Fibroblast of lung (primary cell): ENCODE results near the gene COL2A1. TPM values are rescaled to one million over a fixed set of nuclear protein-coding genes. Genes with fewer than 3 reads are reported as not detected.

Experiments
- DNase-seq, 2 donors: peaks; one replicate each; pipeline versions ENCODE4 v3.0.0 to v3.0.0-alpha.2; 2010; ENCODE audit warnings: low read depth in 2 of 2
- H2AFZ ChIP-seq: 2 replicates; pipeline ENCODE4 v1.5.1; 2012; ENCODE audit warnings: low read length, control low read depth, inconsistent platforms
- H3K27ac ChIP-seq: 2 replicates; pipeline ENCODE4 v1.5.1; 2011; ENCODE audit warnings: low read length, control low read depth; ENCODE audit not compliant: insufficient read depth
- H3K27me3 ChIP-seq: 2 replicates; pipeline ENCODE4 v1.5.1; 2011; ENCODE audit warnings: mild to moderate bottlenecking, low read length; ENCODE audit not compliant: control insufficient read depth, insufficient read depth
- H3K36me3 ChIP-seq: 2 replicates; pipeline ENCODE4 v1.5.1; 2011; ENCODE audit warnings: low read length; ENCODE audit not compliant: control insufficient read depth, insufficient read depth
- H3K4me1 ChIP-seq: 2 replicates; pipeline ENCODE4 v1.5.1; 2011; ENCODE audit warnings: low read length; ENCODE audit not compliant: control insufficient read depth, insufficient read depth; ENCODE audit errors: extremely low read depth
- H3K4me2 ChIP-seq: 2 replicates; pipeline ENCODE4 v1.5.1; 2011; ENCODE audit warnings: low read length, control low read depth; ENCODE audit not compliant: insufficient read depth; ENCODE audit errors: extremely low read depth
- H3K4me3 ChIP-seq, 4 experiments: fragments of 200-600 bp in 1 of 4; sonication (generic) in 1 of 4; replicated peaks in 1 of 4; 2 replicates each; pipeline ENCODE4 v1.5.1; 2011 to 2016; ENCODE audit warnings: low read length in 4 of 4, low read depth in 3 of 4, mild to moderate bottlenecking in 3 of 4, control low read depth in 2 of 4, inconsistent platforms in 1 of 4, mixed read lengths in 1 of 4; ENCODE audit not compliant: insufficient read depth in 1 of 4; ENCODE audit errors: control extremely low read depth in 1 of 4
- H3K79me2 ChIP-seq: 2 replicates; pipeline ENCODE4 v1.5.1; 2012; ENCODE audit warnings: mild to moderate bottlenecking, low read length, inconsistent platforms; ENCODE audit not compliant: control insufficient read depth, insufficient read depth
- H3K9ac ChIP-seq: 2 replicates; pipeline ENCODE4 v1.5.1; 2011; ENCODE audit warnings: mild to moderate bottlenecking, low read length, control low read depth; ENCODE audit not compliant: insufficient read depth
- H3K9me3 ChIP-seq: 2 replicates; pipeline ENCODE4 v1.5.1; 2012; ENCODE audit warnings: low read depth, low read length; ENCODE audit not compliant: control insufficient read depth, insufficient read depth
- H4K20me1 ChIP-seq: 2 replicates; pipeline ENCODE4 v1.5.1; 2011; ENCODE audit warnings: low read length; ENCODE audit not compliant: control insufficient read depth, insufficient read depth; ENCODE audit errors: extremely low read depth
- EZH2 ChIP-seq: IDR thresholded peaks from 2 replicates; pipeline ENCODE4 v1.5.1; 2012; ENCODE audit warnings: low read length, control low read depth, mild to moderate bottlenecking; ENCODE audit errors: missing control alignments
- polyA plus RNA-seq, 2 donors: library from polyadenylated mRNA; depleted of rRNA in 1 of 2; stranded (reverse) in 1 of 2; unstranded in 1 of 2; fragments of >200 nt; gene quantifications; 2 replicates each; pipeline ENCODE4 v1.2.1, GENCODE V29; 2011 to 2012; ENCODE audit warnings: missing spikeins in 1 of 2
- total RNA-seq: library from RNA; depleted of rRNA; stranded (reverse); fragments of >200 nt; gene quantifications from 2 replicates; pipeline ENCODE4 v1.2.1, GENCODE V29; 2014
- TF ChIP-seq, protein P1 (sequence below), 2 donors: IDR thresholded peaks in 1 of 2; conservative IDR thresholded peaks in 1 of 2; 1 replicate in 1 of 2; 2 replicates in 1 of 2; pipeline ENCODE4 v1.5.1; 2011 to 2012; ENCODE audit warnings: low read length in 2 of 2, control low read depth in 1 of 2, inconsistent platforms in 1 of 2, low read depth in 1 of 2, mild to moderate bottlenecking in 1 of 2

The COL2A1 gene
- total and polyA plus RNA-seq, 2 donors (not counting 1 experiment from before 2014, with no cell fraction given) = not detected

DNA sequence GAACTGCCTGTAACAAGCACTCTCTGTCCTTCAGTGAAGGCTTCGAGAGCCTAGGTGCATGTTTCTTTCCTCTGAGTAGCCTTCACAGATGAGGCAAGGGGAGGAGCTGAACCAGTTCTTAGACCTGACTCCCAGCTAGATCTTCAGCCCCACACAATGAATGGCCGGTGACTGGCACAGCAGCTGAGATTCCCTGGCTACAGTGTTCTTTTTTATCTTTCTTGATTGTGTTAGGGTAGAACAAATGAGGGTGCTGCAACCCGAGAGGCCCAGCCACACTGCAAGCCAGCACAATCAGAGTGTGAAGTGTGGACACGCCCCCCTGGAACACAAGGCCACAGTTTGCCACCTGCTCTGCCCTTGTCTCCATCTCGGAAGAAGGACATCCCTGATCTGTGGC lies 19.1 kb upstream of the COL2A1 start:
- no peak overlapping the region for H2AFZ ChIP-seq

DNA sequence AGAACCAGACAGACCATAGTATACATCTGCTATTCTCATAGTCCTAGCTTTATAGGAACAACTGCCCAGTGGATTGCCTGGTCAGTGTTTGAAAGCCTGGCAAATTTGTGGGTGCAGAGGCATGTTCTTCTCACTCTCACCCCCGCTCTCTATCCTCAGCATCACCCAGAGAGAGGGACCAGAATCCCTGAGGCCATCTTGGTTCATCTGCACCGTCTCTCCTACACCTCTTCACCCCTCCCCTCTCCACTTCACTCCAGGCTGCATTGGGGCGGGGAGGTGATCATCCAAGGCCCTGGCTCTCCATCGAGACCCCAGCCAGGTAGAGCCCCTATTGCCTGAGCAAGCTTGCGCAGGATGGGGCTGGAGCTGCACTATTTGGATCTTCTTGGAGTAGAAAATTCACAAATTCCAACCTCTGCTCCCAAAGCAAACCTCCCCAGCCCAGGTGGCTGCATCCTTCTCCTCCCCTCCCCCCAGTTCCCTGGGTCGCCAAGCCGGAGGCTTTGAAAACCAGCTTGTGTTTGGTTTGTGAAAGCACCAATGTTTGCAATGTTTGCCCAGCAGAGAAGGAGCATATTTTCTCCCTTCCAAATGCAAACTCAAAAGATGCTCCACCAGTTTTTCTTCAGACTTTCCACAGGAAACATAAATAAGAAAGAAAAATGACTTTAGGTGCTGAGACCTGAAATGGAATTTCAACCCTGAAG lies 18.6 kb upstream of the COL2A1 start:
- Histone ChIP-seq H2AFZ (no peak overlapping the region), H3K4me1 (no peaks in the 10 kb centered on the region), H3K4me2 (no peak overlapping the region), H3K27ac (no peak overlapping the region), H3K9me3 (no peaks in the 10 kb centered on the region), H3K79me2 (no peaks in the 10 kb centered on the region), H4K20me1 (no peaks in the 10 kb centered on the region), H3K27me3 (peaks cover 14% of the 10 kb centered on the region), H3K36me3 (no peaks in the 10 kb centered on the region), H3K4me3 (no peak overlapping the region), H3K9ac (no peak overlapping the region)
- DNase-seq = no peak
- TF ChIP-seq, protein P1, sequence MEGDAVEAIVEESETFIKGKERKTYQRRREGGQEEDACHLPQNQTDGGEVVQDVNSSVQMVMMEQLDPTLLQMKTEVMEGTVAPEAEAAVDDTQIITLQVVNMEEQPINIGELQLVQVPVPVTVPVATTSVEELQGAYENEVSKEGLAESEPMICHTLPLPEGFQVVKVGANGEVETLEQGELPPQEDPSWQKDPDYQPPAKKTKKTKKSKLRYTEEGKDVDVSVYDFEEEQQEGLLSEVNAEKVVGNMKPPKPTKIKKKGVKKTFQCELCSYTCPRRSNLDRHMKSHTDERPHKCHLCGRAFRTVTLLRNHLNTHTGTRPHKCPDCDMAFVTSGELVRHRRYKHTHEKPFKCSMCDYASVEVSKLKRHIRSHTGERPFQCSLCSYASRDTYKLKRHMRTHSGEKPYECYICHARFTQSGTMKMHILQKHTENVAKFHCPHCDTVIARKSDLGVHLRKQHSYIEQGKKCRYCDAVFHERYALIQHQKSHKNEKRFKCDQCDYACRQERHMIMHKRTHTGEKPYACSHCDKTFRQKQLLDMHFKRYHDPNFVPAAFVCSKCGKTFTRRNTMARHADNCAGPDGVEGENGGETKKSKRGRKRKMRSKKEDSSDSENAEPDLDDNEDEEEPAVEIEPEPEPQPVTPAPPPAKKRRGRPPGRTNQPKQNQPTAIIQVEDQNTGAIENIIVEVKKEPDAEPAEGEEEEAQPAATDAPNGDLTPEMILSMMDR (conservative IDR thresholded peaks at IDR 0.05 in 1 of 2, IDR thresholded peaks at IDR 0.05 in 1 of 2; ENCODE audit: low read depth in 1 of 2, low read length in 2 of 2) = no peak
- no peak for TF ChIP-seq EZH2

More for the DNA sequence above, 19.1 kb upstream of the COL2A1 start:
- H3K27me3 ChIP-seq = peaks cover 12% of the 10 kb centered on the region
- no peaks in the 10 kb centered on the region for H3K9me3 ChIP-seq
- H3K4me3 ChIP-seq = no peak overlapping the region
- DNase-seq = no peak
- TF ChIP-seq, protein P1 (conservative IDR thresholded peaks at IDR 0.05 in 1 of 2, IDR thresholded peaks at IDR 0.05 in 1 of 2; ENCODE audit: low read depth in 1 of 2, low read length in 2 of 2) = no peak
- TF ChIP-seq EZH2 = no peak
- no peak overlapping the region for H3K4me2 ChIP-seq
- no peaks in the 10 kb centered on the region for H3K4me1 ChIP-seq
- no peaks in the 10 kb centered on the region for H3K36me3 ChIP-seq
- H3K27ac ChIP-seq = no peak overlapping the region
- no peaks in the 10 kb centered on the region for H4K20me1 ChIP-seq
- no peaks in the 10 kb centered on the region for H3K79me2 ChIP-seq
- no peak overlapping the region for H3K9ac ChIP-seq

DNA sequence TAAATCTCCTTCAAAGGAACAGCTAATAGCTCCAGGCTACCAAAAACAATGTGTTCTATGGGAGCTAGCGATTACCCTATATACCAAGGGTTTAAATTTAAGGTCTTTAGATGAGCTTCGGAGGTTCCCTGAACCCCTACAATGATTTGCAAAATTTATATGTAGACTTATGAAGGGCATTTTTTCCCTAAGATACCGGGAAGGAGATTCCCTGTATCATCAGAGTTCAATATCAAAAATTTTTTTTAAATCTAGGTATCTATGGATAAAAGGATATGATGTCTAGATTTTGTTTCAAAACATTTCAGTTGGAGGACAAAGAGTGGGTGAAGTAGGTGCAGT lies 17.9 kb upstream of the COL2A1 start:
- no peak overlapping the region for H3K27ac ChIP-seq
- H3K27me3 ChIP-seq = peaks cover 14% of the 10 kb centered on the region
- H3K4me1 ChIP-seq = no peaks in the 10 kb centered on the region
- no peaks in the 10 kb centered on the region for H3K36me3 ChIP-seq
- no peak overlapping the region for H2AFZ ChIP-seq
- no peak for TF ChIP-seq EZH2
- TF ChIP-seq, protein P1 (conservative IDR thresholded peaks at IDR 0.05 in 1 of 2, IDR thresholded peaks at IDR 0.05 in 1 of 2; ENCODE audit: low read depth in 1 of 2, low read length in 2 of 2) = no peak
- H4K20me1 ChIP-seq = no peaks in the 10 kb centered on the region
- H3K9me3 ChIP-seq = no peaks in the 10 kb centered on the region
- no peak overlapping the region for H3K9ac ChIP-seq
- H3K4me2 ChIP-seq = no peak overlapping the region
- no peak for DNase-seq
- no peaks in the 10 kb centered on the region for H3K79me2 ChIP-seq
- no peak overlapping the region for H3K4me3 ChIP-seq
